ENCODE data around the gene RPP40. TPM values are rescaled to one million over a fixed set of nuclear protein-coding genes. Genes with fewer than 3 reads are reported as not detected.
A peak's percentile ranks its signal among the peaks of the same experiment; 100 is the strongest.

Gene RPP40
- total RNA-seq, 1 donor from 2014 or later: 13.4 TPM

GRCh38 chr6:4969609-4970285 lies 34.1 kb downstream of the RPP40 start:
- no peak for DNase-seq

- DNase-seq: no peak
Measured at GRCh38 chr6:4967301-4968030, 36.4 kb downstream of the RPP40 start.

- DNase-seq: no peak
Measured at GRCh38 chr6:4965562-4966389, 38.1 kb downstream of the RPP40 start.

- DNase-seq: no peak
Measured at GRCh38 chr6:4964675-4965561, 38.9 kb downstream of the RPP40 start.

- no peak for DNase-seq
Measured at GRCh38 chr6:4962905-4963304, 40.9 kb downstream of the RPP40 start.

GRCh38 chr6:4961322-4962168 lies 42.3 kb downstream of the RPP40 start:
- no peak for DNase-seq

- DNase-seq: no peak
Measured at GRCh38 chr6:4958624-4959023, 45.2 kb downstream of the RPP40 start.

GRCh38 chr6:4957521-4958231 lies 46.2 kb downstream of the RPP40 start:
- DNase-seq: peak; percentile 48

GRCh38 chr6:4956625-4957024 lies 47.2 kb downstream of the RPP40 start:
- no peak for DNase-seq

- no peak for DNase-seq
Measured at GRCh38 chr6:4953440-4953839, 50.4 kb downstream of the RPP40 start.

- no peak for DNase-seq
Measured at GRCh38 chr6:4950836-4951533, 52.9 kb downstream of the RPP40 start.

GRCh38 chr6:4950076-4950475 lies 53.8 kb downstream of the RPP40 start:
- no peak for DNase-seq

- no peak for DNase-seq
Measured at GRCh38 chr6:4948781-4949450, 54.9 kb downstream of the RPP40 start.

GRCh38 chr6:4947716-4948115 lies 56.1 kb downstream of the RPP40 start:
- DNase-seq: no peak

GRCh38 chr6:4946521-4946920 lies 57.3 kb downstream of the RPP40 start:
- no peak for DNase-seq
